ENCODE measurements around the gene CDK14.

DNA sequence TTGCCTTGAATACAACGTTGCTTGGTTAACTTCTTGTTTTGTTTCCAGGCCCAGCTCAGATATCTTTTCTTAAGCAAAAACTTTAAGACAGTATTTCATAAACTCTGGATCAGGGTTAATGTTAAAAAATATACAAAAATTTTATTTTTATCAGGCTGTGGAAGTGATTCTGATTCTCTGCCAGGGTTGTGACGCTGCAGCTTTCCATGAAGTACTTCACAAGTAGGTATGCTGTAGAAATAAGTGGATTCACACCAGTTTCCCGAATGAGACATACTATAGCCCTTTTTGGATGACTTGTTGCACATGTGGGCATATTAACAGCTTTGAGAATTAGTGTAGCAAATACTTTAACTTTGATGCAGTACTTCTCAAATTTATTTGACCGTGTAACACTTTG, 70.1 kb downstream of the CDK14 start:
- TF ChIP-seq, protein P1, sequence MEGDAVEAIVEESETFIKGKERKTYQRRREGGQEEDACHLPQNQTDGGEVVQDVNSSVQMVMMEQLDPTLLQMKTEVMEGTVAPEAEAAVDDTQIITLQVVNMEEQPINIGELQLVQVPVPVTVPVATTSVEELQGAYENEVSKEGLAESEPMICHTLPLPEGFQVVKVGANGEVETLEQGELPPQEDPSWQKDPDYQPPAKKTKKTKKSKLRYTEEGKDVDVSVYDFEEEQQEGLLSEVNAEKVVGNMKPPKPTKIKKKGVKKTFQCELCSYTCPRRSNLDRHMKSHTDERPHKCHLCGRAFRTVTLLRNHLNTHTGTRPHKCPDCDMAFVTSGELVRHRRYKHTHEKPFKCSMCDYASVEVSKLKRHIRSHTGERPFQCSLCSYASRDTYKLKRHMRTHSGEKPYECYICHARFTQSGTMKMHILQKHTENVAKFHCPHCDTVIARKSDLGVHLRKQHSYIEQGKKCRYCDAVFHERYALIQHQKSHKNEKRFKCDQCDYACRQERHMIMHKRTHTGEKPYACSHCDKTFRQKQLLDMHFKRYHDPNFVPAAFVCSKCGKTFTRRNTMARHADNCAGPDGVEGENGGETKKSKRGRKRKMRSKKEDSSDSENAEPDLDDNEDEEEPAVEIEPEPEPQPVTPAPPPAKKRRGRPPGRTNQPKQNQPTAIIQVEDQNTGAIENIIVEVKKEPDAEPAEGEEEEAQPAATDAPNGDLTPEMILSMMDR (IDR thresholded peaks at IDR 0.05; ENCODE audit: control extremely low read depth in 1 of 3, insufficient read depth in 1 of 3, low read depth in 1 of 3, low read length in 3 of 3) = no peak
- TF ChIP-seq EGR1 (IDR thresholded peaks at IDR 0.05; ENCODE audit: borderline replicate concordance, low read depth, low read length) (no peak), RNF2 (IDR thresholded peaks at IDR 0.05; ENCODE audit: borderline replicate concordance, low read depth, low read length, missing control alignments, poor library complexity, severe bottlenecking) (no peak)
